HEK293 (cell line): ENCODE data around the gene GJB4.
"Not testable (repeated sequence)": the region's sequence is repeated elsewhere in the genome, so short reads cannot be mapped to it uniquely, and the experiment has no call there.

Experiments
- CTCF ChIA-PET: fragments of 350-600 bp; formaldehyde crosslinking; extraction: SDS; loops from one replicate; lab custom pipeline; 2021; ENCODE audit warnings: antibody characterized with exemption; lab: Yijun Ruan, JAX
- POLR2A ChIA-PET: fragments of 300-600 bp; formaldehyde crosslinking; extraction: SDS; loops from one replicate; lab custom pipeline; 2020; ENCODE audit warnings: antibody characterized with exemption, inconsistent platforms; lab: Yijun Ruan, JAX
- H3K27ac ChIP-seq: fragments of 200-500 bp; sonication (Bioruptor generic); 2 replicates; pipeline ENCODE4 v1.5.1; 2014; ENCODE audit warnings: low read depth, low read length, control low read depth, inconsistent platforms; ENCODE audit errors: extremely low read depth
- H3K36me3 ChIP-seq, 2 experiments: fragments of 200-500 bp in 1 of 2; sonication (Bioruptor generic) in 1 of 2; 1 replicate in 1 of 2; 2 replicates in 1 of 2; pipeline ENCODE4 v1.5.1; 2014 to 2017; ENCODE audit warnings: inconsistent platforms in 2 of 2, low read length in 2 of 2; ENCODE audit not compliant: control insufficient read depth in 2 of 2, insufficient read depth in 1 of 2
- H3K4me1 ChIP-seq: fragments of 200-500 bp; sonication (Bioruptor generic); 2 replicates; pipeline ENCODE4 v1.5.1; 2014; ENCODE audit warnings: mild to moderate bottlenecking, low read length, inconsistent platforms; ENCODE audit not compliant: control insufficient read depth, insufficient read depth
- H3K4me3 ChIP-seq: 2 replicates; pipeline ENCODE4 v1.5.1; 2011; ENCODE audit warnings: low read depth, mild to moderate bottlenecking, control low read depth, low read length, moderate library complexity
- H3K9me3 ChIP-seq: fragments of 200-500 bp; sonication (Bioruptor generic); 2 replicates; pipeline ENCODE4 v1.5.1; 2014; ENCODE audit warnings: low read depth, low read length, inconsistent platforms; ENCODE audit not compliant: control insufficient read depth, insufficient read depth
- ZNF146 ChIP-seq: fragments of 450-650 bp; formaldehyde crosslinking; IDR thresholded peaks from 2 replicates; pipeline ENCODE4 v1.5.1; 2016; ENCODE audit warnings: missing biosample characterization, missing genetic modification characterization
- TF ChIP-seq, protein P1 (sequence below): fragments of 450-650 bp; formaldehyde crosslinking; IDR thresholded peaks from 2 replicates; pipeline ENCODE4 v1.5.1; 2016; ENCODE audit warnings: missing biosample characterization, missing genetic modification characterization

GJB4 gene

DNA sequence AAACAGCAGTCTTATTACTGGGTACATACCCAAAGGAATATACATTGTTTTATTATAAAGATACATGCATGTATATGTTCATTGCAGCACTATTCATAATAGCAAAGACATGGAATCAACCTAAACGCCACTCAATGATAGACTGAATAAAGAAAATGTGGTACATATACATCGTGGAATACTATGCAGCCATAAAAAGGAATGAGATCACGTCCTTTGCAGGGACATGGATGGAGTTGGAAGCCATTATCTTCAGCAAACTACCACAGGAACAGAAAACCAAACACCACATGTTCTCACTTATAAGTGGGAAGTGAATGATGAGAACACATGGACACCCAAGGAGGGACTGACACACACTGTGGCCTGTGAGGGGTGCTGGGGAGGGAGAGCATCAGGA is 51.2 kb downstream of the GJB4 start:
- H3K9me3 ChIP-seq, POLR2A ChIA-PET, H3K27ac ChIP-seq, H3K4me3 ChIP-seq, H3K36me3 ChIP-seq, H3K4me1 ChIP-seq, CTCF ChIA-PET: not testable (repeated sequence)
- TF ChIP-seq, protein P1, sequence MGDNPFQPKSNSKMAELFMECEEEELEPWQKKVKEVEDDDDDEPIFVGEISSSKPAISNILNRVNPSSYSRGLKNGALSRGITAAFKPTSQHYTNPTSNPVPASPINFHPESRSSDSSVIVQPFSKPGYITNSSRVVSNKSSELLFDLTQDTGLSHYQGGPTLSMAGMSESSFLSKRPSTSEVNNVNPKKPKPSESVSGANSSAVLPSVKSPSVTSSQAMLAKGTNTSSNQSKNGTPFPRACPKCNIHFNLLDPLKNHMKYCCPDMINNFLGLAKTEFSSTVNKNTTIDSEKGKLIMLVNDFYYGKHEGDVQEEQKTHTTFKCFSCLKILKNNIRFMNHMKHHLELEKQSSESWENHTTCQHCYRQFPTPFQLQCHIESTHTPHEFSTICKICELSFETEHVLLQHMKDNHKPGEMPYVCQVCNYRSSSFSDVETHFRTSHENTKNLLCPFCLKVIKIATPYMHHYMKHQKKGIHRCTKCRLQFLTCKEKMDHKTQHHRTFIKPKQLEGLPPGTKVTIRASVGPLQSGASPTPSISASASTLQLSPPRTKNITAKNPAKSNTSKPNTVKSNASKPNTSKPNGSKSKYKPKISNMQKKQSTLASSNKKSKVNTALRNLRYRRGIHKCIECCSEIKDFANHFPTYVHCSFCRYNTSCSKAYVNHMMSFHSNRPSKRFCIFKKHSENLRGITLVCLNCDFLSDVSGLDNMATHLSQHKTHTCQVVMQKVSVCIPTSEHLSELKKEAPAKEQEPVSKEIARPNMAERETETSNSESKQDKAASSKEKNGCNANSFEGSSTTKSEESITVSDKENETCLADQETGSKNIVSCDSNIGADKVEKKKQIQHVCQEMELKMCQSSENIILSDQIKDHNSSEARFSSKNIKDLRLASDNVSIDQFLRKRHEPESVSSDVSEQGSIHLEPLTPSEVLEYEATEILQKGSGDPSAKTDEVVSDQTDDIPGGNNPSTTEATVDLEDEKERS = 0 out of 2 replicates have a peak, but pooled peaks have one; percentile 47
- TF ChIP-seq ZNF146 (tag by site-specific recombination) = peak; percentile 66
